ENCODE results near the gene PLA2G4B. TPM values are rescaled to one million over a fixed set of nuclear protein-coding genes. Genes with fewer than 3 reads are reported as not detected.

The PLA2G4B gene
- total and polyA plus RNA-seq, 2 of the 8 experiments (the other 6 are each of a cell fraction or from before 2014, with no cell fraction given), result 4.2 to 9.2 TPM

DNA sequence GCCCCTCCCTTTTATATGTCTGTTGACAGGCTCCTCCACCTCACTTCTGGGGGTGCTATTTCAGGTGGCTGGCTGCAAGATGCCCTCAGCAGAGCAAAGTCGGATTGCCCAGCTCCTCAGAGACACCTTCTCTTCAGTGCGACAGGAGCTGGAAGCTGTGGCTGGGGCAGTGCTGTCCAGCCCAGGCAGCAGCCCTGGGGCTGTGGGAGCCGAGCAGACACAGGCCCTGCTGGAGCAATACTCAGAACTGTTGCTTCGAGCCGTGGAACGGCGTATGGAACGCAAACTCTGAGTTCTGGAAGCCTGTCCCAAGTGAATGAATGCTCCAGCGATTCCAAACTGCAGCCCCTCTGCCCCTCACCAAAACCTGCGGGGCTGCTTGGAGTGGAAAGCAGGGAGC, 13.5 kb upstream of the PLA2G4B start (continued):
- TF ChIP-seq CTCF (IDR thresholded peaks at IDR 0.05; ENCODE audit: control extremely low read depth in 1 of 3, insufficient read depth in 1 of 3, low read depth in 1 of 3, low read length in 3 of 3) (no peak), ASH2L (IDR thresholded peaks at IDR 0.05; ENCODE audit: low read length) (no peak), HDAC6 (IDR thresholded peaks at IDR 0.05; ENCODE audit: low read depth, low read length) (no peak), TEAD4 (IDR thresholded peaks at IDR 0.05; ENCODE audit: low read depth, low read length) (no peak), TAF1 (IDR thresholded peaks at IDR 0.05; ENCODE audit: low read depth, low read length) (no peak), SP2 (IDR thresholded peaks at IDR 0.05; ENCODE audit: low read length) (no peak), EP300 (IDR thresholded peaks at IDR 0.05; ENCODE audit: borderline replicate concordance in 1 of 2, low read depth in 2 of 2, low read length in 2 of 2) (no peak), ATF2 (IDR thresholded peaks at IDR 0.05; ENCODE audit: low read length) (no peak), NRF1 (IDR thresholded peaks at IDR 0.05; ENCODE audit: low read depth, low read length) (no peak)
- TF ChIP-seq, protein P1, sequence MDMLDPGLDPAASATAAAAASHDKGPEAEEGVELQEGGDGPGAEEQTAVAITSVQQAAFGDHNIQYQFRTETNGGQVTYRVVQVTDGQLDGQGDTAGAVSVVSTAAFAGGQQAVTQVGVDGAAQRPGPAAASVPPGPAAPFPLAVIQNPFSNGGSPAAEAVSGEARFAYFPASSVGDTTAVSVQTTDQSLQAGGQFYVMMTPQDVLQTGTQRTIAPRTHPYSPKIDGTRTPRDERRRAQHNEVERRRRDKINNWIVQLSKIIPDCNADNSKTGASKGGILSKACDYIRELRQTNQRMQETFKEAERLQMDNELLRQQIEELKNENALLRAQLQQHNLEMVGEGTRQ (IDR thresholded peaks at IDR 0.05; ENCODE audit: low read length), result no peak
